SK-N-MC (cell line): ENCODE data around the gene ABCA6.

Source experiments
- EZH2 ChIP-seq: fragments of 200-600 bp; sonication (generic); IDR thresholded peaks from one replicate; pipeline ENCODE4 v1.6.1; 2017; ENCODE audit warnings: antibody characterized with exemption
- FOXP2 ChIP-seq: optimal IDR thresholded peaks from 2 replicates; pipeline ENCODE3; 2011; ENCODE audit warnings: mild to moderate bottlenecking, moderate library complexity; ENCODE audit not compliant: insufficient read depth; ENCODE audit errors: extremely low read length, control extremely low read depth
- POLR2AphosphoS5 ChIP-seq: IDR thresholded peaks from 2 replicates; pipeline ENCODE4 v1.6.1; 2012; ENCODE audit warnings: mild to moderate bottlenecking, low read depth, low read length, borderline replicate concordance

DNA sequence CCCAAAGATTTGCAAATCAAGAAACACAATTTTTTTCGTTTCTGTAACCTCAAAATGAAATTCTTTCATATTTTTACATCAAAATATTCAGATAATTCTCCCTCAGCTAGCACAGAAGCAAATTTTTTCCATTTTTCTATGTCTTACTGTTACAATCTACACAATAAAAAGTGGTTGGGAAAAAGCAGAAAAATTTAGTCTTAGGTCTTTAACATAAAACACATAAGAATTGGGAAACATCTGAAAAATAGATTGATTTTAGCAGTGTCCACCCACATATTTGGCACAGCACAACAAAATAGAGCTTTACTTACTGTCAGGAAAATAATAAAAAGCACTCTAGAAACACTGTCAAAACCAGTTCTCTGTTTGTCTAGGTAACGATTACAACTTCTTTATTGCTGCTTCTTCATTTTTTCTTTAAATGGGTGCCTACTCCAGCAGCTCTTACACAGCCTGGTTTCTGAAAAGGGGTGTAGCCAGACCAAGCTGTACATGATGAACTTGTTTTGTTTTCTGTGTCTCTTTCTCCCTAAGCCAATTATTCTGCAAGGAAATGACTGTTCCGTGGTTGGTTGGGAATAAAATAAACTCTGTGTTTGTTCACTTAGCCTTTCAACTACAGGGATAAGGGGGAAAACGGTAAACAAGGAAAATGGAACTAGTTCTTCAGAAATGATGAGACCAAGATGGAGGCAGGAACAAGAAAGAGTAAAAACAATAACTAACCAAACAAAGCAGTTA is at the start of gene ABCA6:
- TF ChIP-seq EZH2 (no peak), POLR2AphosphoS5 (no peak), FOXP2 (no peak)
